ENCODE data around the gene FAM228A.

- TF ChIP-seq CEBPB (IDR thresholded peaks at IDR 0.05) (no peak), MAX (IDR thresholded peaks at IDR 0.05) (no peak), YY1 (IDR thresholded peaks at IDR 0.05; ENCODE audit: low read depth) (no peak), REST (IDR thresholded peaks at IDR 0.05; ENCODE audit: low read depth) (no peak), EP300 (IDR thresholded peaks at IDR 0.05; ENCODE audit: borderline replicate concordance) (no peak), TAF1 (IDR thresholded peaks at IDR 0.05; ENCODE audit: low read depth) (no peak)
These were observed 1.5 kb downstream of the FAM228A start for GRCh38 chr2:24176326-24176725.

Measured in Ishikawa (cell line).